Muscle of leg (tissue), 11 donors: ENCODE data around the gene MYOF. TPM values are rescaled to one million over a fixed set of nuclear protein-coding genes. Genes with fewer than 3 reads are reported as not detected.

ENCODE experiments used
- DNase-seq: peaks from one replicate; pipeline ENCODE4 v3.0.0; 2013
- H3K27ac ChIP-seq: one replicate; pipeline ENCODE4 v1.5.1; 2013; ENCODE audit warnings: mild to moderate bottlenecking, low read length, control low read depth
- H3K27me3 ChIP-seq: one replicate; pipeline ENCODE4 v1.6.1; 2013; ENCODE audit warnings: low read length; ENCODE audit not compliant: control insufficient read depth, insufficient read depth
- H3K36me3 ChIP-seq: one replicate; pipeline ENCODE4 v1.6.1; 2013; ENCODE audit warnings: low read length; ENCODE audit not compliant: control insufficient read depth, insufficient read depth
- H3K4me1 ChIP-seq: one replicate; pipeline ENCODE4 v1.6.1; 2013; ENCODE audit warnings: low read length; ENCODE audit not compliant: control insufficient read depth, insufficient read depth
- H3K4me3 ChIP-seq: one replicate; pipeline ENCODE4 v1.5.1; 2013; ENCODE audit warnings: low read length, control low read depth
- H3K9me3 ChIP-seq: replicated peaks from 2 replicates; pipeline ENCODE4 v1.6.1; 2013; ENCODE audit warnings: low read depth, low read length; ENCODE audit not compliant: control insufficient read depth
- WGBS: methylation state at CpG from one replicate; pipeline ENCODE4 v1.1.5; 2013; ENCODE audit warnings: missing lambda C conversion rate; ENCODE audit not compliant: insufficient coverage; 5-methylcytosine and 5-hydroxymethylcytosine counted together
- polyA plus RNA-seq, 8 donors: library from polyadenylated mRNA; unstranded; fragments of 120-200 nt; gene quantifications; one replicate each; pipeline versions ENCODE4 v1.2.1 to v1.2.3, GENCODE V29; 2013; ENCODE audit warnings: inconsistent platforms in 1 of 8, low replicate concordance in 1 of 8; ENCODE audit not compliant: insufficient read length in 8 of 8, insufficient read depth in 1 of 8
- total RNA-seq: library from RNA; stranded (reverse); fragments of 120-200 nt; gene quantifications from one replicate; pipeline ENCODE4 v1.2.4, GENCODE V29; 2013

The MYOF gene
- total and polyA plus RNA-seq, 9 donors, result 37.6 to 85.0 (median 55.2) TPM

DNA sequence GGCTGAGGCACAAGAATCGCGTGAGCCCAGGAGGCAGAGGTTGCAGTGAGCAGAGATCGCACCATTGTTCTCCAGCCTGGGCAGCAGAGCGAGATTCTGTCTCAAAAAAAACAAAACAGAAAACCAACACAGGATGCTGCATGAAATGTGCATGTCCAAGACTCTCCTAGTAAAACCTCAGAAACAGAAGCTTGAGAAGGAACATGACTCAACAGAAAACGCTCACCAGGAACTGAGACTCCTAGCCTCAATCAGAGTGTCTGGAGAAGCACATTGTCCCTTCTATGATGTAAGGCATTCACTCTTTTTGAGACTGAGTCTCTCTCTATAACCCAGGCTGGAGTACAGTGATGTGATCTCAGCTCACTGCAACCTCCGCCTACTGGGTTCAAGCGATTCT is 168.3 kb downstream of the MYOF start:
- H3K27me3 ChIP-seq, result no peaks in the 10 kb centered on the region
- H3K36me3 ChIP-seq, result peaks cover 66% of the 10 kb centered on the region
- H3K4me3 ChIP-seq, result no peak overlapping the region
- H3K27ac ChIP-seq, result no peak overlapping the region
- H3K4me1 ChIP-seq, result no peaks in the 10 kb centered on the region
- DNase-seq, result no peak
- no peaks in the 10 kb centered on the region for H3K9me3 ChIP-seq
- 92% methylated on average over 4 of the region's 7 CpGs for WGBS

DNA sequence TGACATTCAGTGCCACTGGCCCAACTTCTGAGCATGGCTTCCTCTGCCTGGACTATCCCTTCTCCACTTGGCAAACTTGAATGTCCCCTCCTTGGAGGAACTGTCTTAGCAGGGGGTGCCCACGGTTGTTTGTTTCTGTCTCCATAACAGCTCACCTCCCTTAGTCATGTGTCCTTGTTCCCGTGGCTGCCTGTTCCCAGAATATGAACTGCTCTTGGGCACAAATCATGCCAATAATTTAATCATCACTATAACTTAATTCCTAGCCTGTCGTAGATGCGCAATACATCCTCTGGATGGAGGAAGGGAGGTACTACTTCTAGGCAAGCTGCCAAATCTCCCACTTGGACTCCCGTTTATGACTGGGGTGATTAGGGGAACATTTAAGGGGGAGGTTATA is 173.1 kb downstream of the MYOF start:
- DNase-seq, result no peak
- no peak overlapping the region for H3K4me3 ChIP-seq
- no peaks in the 10 kb centered on the region for H3K27me3 ChIP-seq
- WGBS, result 38% methylated on average over 2 of the region's 5 CpGs
- peaks cover 35% of the 10 kb centered on the region for H3K36me3 ChIP-seq
- no peaks in the 10 kb centered on the region for H3K4me1 ChIP-seq
- H3K9me3 ChIP-seq, result no peaks in the 10 kb centered on the region
- H3K27ac ChIP-seq, result no peak overlapping the region

DNA sequence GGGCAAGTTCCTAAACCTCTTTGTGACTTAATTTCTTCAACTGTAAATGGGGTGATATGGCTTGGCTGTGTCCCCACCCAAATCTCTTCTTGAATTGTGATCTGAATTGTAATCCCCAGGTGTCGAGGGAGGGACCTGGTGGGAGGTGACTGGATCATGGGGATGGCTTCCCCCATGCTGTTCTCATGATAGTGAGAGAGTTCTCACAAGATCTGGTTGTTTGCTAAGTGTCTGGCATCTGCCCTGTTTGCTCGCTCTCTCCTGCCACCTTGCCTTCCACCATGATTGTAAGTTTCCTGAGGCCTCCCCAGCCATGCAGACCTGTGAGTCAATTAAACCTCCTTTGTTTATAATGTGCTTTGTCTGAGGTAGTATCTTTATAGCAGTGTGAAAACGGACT is 177.0 kb downstream of the MYOF start:
- WGBS, result no CpG with 5 or more reads among the region's 3 CpGs
- Histone ChIP-seq H3K27me3 (no peaks in the 10 kb centered on the region), H3K4me3 (no peak overlapping the region), H3K27ac (no peak overlapping the region), H3K9me3 (no peaks in the 10 kb centered on the region), H3K4me1 (no peaks in the 10 kb centered on the region), H3K36me3 (peaks cover 15% of the 10 kb centered on the region)
- no peak for DNase-seq

DNA sequence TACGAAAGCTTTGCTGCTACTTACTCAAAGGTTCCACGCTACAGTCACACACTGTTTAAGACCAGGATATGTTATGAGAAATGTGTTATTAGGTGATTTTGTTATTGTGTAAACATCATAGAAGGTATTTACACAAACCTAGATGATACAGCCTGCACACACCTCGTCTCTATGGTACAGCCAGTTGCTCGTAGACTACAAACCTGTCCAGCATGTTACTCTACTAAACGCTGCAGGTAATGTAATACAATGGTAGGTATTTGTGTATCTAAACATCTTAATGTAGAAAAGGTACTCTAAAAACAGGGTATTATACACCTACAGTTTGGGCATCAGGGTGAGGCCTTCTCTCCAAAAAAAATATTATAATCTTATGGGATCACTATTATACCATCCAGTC is 181.2 kb downstream of the MYOF start:
- no CpG with 5 or more reads among the region's 5 CpGs for WGBS
- Histone ChIP-seq H3K4me1 (no peaks in the 10 kb centered on the region), H3K9me3 (no peaks in the 10 kb centered on the region), H3K36me3 (peaks cover 4% of the 10 kb centered on the region), H3K27ac (no peak overlapping the region), H3K27me3 (no peaks in the 10 kb centered on the region), H3K4me3 (no peak overlapping the region)
- no peak for DNase-seq

DNA sequence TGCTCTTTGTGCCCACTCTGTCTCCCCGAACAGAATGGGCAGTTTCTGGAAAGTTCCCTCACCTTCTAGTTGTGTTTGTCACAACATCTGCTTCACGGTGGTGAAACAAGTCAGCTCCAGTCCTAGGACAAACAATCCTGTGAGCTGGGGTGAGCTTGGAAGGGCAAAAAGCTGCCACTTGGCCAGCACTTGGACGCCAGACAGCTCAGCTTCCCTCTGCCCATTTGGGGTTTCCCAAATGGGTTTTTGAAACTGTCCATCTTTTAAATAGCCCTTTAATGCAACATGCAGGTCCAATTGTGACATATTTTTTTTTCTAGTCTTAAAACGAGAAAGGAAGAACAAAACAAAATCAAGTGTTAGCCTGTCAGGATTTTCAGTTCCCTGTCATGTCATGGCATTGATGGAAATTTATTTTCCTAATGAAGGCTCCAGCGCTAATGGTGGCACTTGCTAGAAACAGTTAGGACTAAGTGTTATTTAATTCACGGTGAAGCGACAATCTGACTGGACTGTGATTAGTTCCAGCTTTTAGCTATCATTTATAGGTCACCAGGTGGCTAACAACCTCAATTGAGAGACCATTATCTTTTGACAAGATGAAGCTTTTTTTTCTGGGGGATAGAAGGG is 181.7 kb downstream of the MYOF start:
- no peak for DNase-seq
- Histone ChIP-seq H3K27ac (peak overlapping the region; percentile 1), H3K36me3 (peaks cover 4% of the 10 kb centered on the region), H3K27me3 (no peaks in the 10 kb centered on the region), H3K4me3 (no peak overlapping the region), H3K4me1 (no peaks in the 10 kb centered on the region), H3K9me3 (no peaks in the 10 kb centered on the region)
- WGBS, result 70% methylated on average over 3 of the region's 7 CpGs

DNA sequence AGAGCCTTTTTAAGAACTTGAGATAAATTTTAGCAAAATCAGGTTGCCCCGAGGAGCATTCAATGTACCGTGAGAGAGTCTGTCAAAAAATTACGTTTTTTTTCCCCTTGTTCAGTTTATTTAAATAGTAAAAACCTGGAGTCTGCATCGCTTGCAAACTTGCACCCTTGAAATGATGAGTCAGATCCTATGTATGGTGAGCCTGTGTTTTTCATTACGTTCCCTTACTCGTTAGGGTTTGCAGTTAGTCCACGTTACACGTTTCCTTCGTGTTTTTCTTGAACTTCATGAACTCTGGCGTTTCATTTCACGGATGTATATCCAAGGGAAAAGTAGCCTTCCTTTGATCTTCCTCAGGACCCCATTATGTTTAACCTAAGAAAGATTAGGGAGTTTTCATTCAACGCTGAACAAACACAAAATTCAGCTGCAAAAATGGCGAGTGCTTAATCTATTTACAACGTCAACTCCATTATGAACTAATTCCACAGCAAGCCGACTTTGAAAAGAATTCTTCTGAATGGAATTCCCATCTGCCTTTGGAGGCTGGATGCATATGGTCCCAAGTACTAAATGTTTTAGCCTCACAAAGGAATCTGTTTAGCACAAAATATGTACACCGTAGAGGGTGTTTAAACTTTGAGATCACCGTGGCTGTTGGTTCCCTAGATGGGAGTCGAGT is 182.4 kb downstream of the MYOF start:
- Histone ChIP-seq H3K27ac (peak overlapping the region; percentile 42), H3K27me3 (no peaks in the 10 kb centered on the region), H3K36me3 (no peaks in the 10 kb centered on the region), H3K4me3 (no peak overlapping the region), H3K9me3 (no peaks in the 10 kb centered on the region), H3K4me1 (no peaks in the 10 kb centered on the region)
- WGBS, result 40% methylated on average over 4 of the region's 18 CpGs
- DNase-seq, result peak; percentile 70

DNA sequence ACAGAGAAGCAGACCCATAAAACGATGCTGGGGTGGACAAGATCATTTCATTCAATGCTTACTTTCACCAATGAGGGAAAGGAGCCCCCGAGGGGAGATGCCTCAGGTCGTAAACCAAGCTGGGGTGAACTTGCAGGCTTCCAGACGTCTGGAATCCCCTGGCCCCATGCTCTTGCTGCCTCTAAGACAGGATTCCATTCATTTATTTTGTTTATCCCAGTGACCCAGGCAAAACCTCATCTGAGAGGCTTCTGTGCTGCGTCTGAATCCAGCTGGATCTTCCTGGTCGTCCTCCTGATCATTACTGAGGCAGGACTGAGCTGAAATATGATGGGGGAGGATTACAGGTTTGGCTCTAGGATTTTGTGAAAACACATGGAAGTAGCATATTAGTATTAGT is 182.9 kb downstream of the MYOF start:
- no peak overlapping the region for H3K27ac ChIP-seq
- no peaks in the 10 kb centered on the region for H3K9me3 ChIP-seq
- H3K36me3 ChIP-seq, result no peaks in the 10 kb centered on the region
- H3K4me3 ChIP-seq, result no peak overlapping the region
- DNase-seq, result peak; percentile 40
- no peaks in the 10 kb centered on the region for H3K27me3 ChIP-seq
- WGBS, result 26% methylated on average over 3 of the region's 6 CpGs
- H3K4me1 ChIP-seq, result no peaks in the 10 kb centered on the region

DNA sequence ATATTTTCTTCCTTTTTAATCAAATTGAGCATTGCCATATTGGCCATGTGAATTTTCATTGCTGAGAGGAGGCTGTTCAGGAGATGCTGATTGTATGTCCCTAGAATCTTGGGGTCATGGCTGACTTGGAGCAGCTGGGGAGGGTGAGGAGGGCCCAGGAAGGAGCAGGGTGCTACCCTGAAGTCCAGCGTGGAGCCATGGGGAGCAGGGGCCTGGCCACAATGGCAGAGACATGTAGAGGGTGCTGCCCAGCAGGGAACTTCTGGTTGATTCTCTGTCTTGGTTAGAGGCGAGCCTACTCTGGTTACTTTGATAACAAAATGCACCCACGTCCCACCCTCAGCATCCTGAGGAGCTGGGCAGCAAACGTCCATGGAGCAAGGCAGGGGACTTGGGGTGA is 186.0 kb downstream of the MYOF start:
- no peaks in the 10 kb centered on the region for H3K36me3 ChIP-seq
- H3K4me3 ChIP-seq, result no peak overlapping the region
- WGBS, result 85% methylated on average over 3 of the region's 4 CpGs
- H3K9me3 ChIP-seq, result no peaks in the 10 kb centered on the region
- no peak for DNase-seq
- H3K27ac ChIP-seq, result no peak overlapping the region
- H3K27me3 ChIP-seq, result no peaks in the 10 kb centered on the region
- H3K4me1 ChIP-seq, result no peaks in the 10 kb centered on the region

DNA sequence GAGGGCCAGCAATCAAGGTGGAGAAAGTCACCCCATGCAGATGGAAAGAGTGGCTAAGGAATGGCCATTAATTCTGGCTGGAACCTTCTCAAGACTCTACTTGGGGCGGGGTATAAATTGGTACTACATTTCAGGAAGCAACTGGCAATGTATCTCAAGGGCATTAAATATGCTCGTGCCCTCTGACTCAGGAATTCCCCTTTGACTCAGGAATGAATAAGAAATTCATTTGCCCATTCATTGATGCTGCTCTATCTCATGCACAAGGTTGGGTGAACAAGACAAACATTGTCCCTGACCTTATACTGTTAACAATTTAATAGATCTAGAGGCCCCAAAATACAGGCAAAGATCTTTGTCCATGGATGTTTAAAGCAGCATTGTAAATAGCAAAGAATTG is 188.1 kb downstream of the MYOF start:
- Histone ChIP-seq H3K27me3 (no peaks in the 10 kb centered on the region), H3K4me3 (no peak overlapping the region), H3K9me3 (no peaks in the 10 kb centered on the region), H3K36me3 (no peaks in the 10 kb centered on the region), H3K4me1 (no peaks in the 10 kb centered on the region), H3K27ac (no peak overlapping the region)
- 50% methylated on average over 1 of the region's 2 CpGs for WGBS
- no peak for DNase-seq

DNA sequence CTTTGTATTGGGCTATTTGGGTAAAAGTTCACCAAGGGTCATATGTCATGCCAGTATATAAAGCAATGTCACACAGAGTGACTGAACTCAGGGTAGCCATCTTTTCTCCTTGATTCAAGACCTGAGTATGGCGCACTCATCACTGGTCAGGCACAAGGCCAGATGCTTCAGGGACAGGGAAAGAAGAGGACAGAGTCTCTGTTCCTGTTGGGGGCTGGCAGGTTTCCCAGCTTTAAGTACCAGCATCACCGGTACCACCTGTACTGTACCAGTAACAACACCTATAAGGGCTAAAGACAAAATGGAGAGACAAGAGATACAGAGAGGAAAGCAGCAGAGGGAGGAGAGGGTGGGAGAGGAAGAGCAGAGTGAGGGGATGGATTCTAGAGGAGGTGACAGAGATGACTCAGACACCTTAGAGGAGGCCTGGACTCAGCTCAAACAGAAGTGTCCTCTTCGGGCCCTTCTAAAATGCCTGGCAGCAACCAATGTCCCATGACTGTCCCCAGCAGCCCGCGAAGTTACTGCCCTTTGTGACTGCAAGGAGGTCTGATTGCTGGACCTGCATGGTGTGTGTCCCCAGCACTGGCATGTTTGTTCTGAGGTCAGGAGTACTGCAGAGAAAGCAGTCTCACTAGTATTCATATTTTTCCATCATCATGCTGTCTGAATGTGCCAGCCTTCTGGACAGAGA is 191.3 kb downstream of the MYOF start:
- WGBS, result 72% methylated on average over 3 of the region's 5 CpGs
- Histone ChIP-seq H3K9me3 (no peaks in the 10 kb centered on the region), H3K36me3 (no peaks in the 10 kb centered on the region), H3K4me3 (no peak overlapping the region), H3K27me3 (no peaks in the 10 kb centered on the region), H3K4me1 (peaks cover 4% of the 10 kb centered on the region), H3K27ac (no peak overlapping the region)
- DNase-seq, result no peak
